Fibroblast of mammary gland (primary cell): ENCODE measurements around the gene CTIF.
A peak's percentile ranks its signal among the peaks of the same experiment; 100 is the strongest.

Experiments used
- DNase-seq: peaks from one replicate; pipeline ENCODE4 v3.0.0-alpha.2; 2010; ENCODE audit warnings: low read depth
- H3K4me3 ChIP-seq: 2 replicates; pipeline ENCODE4 v1.5.1; 2011; ENCODE audit warnings: low read depth, mild to moderate bottlenecking, low read length, moderate library complexity; ENCODE audit not compliant: control insufficient read depth
- CTCF ChIP-seq: conservative IDR thresholded peaks from 2 replicates; pipeline ENCODE4 v1.5.1; 2011; ENCODE audit warnings: low read depth, low read length, inconsistent platforms; ENCODE audit not compliant: control insufficient read depth, insufficient read depth

The CTIF gene

GRCh38 chr18:48545757-48546321, 7.0 kb downstream of the CTIF start:
- H3K4me3 ChIP-seq, result no peak overlapping the region
- DNase-seq, result peak; percentile 56

GRCh38 chr18:48546396-48546795, 7.6 kb downstream of the CTIF start:
- H3K4me3 ChIP-seq, result no peak overlapping the region
- TF ChIP-seq CTCF, result no peak

More at GRCh38 chr18:48545757-48546321, 7.0 kb downstream of the CTIF start:
- no peak for TF ChIP-seq CTCF

GRCh38 chr18:48547531-48547981, 8.7 kb downstream of the CTIF start:
- H3K4me3 ChIP-seq, result no peak overlapping the region
- TF ChIP-seq CTCF, result no peak
- no peak for DNase-seq

More at GRCh38 chr18:48546396-48546795, 7.6 kb downstream of the CTIF start:
- no peak for DNase-seq

GRCh38 chr18:48548011-48548771, 9.4 kb downstream of the CTIF start:
- H3K4me3 ChIP-seq, result no peak overlapping the region
- TF ChIP-seq CTCF, result no peak
- peak; percentile 74 for DNase-seq

GRCh38 chr18:48548921-48549320, 10.1 kb downstream of the CTIF start:
- no peak for TF ChIP-seq CTCF
- DNase-seq, result no peak
- H3K4me3 ChIP-seq, result no peak overlapping the region

GRCh38 chr18:48550101-48550729, 11.4 kb downstream of the CTIF start:
- H3K4me3 ChIP-seq, result no peak overlapping the region
- no peak for DNase-seq
- TF ChIP-seq CTCF, result no peak
